Measurements from ENCODE around the gene SMYD1.

SMYD1 gene

GRCh38 chr2:88057437-88057844 lies 10.2 kb upstream of the SMYD1 start:
- DNase-seq: no peak

- no peak for DNase-seq
These were observed 9.4 kb upstream of the SMYD1 start for GRCh38 chr2:88058191-88058590.

DNA sequence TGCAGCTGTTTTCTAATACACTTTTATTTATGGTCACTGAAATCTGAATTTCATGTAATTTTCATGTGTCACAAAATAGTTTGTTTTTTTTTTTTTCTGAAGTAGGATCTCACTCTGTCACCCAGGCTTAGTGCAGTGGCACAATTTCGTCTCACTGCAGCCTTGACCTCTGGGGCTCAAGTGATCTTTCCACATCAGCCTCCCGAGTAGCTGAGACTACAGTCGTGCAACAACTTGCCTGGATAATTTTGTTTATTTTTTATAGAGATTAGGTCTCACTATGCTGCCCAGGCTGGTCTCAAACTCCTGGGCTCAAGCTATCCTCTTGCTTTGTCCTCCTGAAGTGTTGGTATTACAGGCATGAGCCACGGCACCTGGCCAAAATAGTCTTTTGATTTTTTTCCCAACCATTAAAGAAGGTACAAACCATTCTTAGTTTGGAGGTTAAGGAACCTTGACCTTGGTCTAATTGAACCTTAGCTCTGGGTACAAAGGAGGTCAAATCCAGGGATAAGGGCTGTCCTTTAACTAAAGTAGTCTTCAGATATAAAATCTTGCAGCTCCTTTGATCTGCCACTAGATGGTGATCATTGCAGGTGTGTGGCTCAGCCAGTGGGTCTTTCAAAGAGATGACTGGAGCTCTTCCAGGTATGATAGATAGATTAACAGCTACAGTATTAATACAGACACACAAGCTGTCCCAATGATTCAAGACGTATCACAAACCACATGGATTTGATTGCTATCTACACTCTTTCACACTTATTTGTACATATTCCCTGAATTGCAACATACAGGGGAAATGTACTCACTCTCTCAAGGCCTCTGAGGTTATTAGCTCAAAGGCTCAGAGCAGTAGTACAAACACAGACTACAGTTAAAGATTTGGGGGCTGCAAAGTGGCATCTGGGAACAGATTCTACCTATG lies 7.4 kb upstream of the SMYD1 start:
- peak; percentile 32 to 61 (median 58) for DNase-seq

DNA sequence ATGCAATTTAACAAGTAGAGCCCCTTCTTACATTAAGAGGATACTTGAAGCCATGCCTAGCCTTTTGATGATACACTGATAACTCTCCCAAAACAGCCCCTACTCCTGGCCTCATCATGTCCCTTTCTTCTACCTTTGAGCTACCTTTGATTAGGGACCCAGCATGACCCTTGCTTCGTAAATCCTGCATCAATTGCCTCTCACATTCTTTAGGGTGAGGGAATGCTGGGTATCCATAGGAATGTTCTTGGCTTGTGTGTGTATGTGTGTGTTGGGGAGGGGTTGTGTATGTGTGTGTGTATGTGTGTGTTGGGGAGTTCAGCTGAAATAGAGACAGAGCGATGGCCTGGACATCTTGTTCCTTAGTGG lies 6.7 kb upstream of the SMYD1 start:
- DNase-seq: no peak

DNA sequence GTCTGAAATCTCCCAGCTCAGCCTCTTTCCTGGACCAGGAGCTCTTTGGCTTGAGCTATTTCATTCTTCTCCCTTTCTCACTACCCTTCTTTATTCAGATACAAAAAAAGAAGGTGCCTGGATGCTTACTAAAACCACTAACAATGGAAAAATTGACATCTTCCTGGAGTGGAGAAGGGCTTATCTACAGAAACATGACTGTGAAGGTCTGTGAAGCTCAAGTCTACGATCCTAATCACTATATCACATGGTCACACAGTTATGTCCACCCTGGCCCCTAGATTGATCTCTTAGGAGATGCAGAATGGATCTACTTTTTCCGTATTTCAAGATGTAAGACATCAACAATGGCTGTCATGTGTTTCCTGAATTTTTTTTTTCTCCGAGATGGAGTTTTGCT lies 6.3 kb upstream of the SMYD1 start:
- DNase-seq: no peak

- no peak for DNase-seq
These were observed 1.1 kb upstream of the SMYD1 start for GRCh38 chr2:88066543-88066942.

DNA sequence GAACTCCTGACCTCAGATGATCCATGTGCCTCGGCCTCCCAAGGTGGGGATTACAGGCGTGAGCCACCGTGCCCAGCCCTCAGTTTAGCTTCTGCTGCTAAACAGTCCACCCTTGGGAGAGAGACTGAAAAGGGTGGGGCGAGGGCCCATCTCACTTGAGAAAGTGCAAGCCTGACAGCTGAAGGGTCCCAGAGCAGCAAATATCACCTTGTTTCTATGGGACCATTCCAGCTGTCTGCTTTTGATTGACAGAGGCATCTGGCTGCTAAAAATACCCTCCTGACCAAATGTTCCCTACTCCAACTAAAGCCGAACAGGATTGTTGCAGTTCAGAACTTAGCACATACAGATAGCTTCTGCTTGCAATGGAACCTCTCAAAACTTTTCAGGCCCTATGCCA lies 436 bp upstream of the SMYD1 start:
- no peak for DNase-seq

DNA sequence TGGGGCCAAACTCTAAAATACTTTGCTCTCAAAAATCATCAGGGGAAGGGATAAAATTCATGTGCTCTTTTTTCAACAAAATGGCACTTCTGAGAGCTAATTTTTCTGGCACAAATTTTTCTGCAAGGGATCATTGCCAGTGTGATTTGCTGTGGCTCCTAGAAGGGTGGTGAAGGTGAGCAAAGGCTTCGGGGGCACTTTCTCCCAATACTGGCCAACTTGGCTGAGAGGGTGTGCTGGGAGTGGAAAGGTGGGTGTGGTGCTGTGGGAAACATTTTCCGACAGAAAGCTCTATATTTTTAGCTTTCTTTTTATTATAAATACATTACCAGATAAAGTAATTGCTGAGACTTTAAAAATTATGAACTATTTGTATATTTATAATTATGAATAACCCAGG lies 419 bp downstream of the SMYD1 start:
- no peak for DNase-seq

DNA sequence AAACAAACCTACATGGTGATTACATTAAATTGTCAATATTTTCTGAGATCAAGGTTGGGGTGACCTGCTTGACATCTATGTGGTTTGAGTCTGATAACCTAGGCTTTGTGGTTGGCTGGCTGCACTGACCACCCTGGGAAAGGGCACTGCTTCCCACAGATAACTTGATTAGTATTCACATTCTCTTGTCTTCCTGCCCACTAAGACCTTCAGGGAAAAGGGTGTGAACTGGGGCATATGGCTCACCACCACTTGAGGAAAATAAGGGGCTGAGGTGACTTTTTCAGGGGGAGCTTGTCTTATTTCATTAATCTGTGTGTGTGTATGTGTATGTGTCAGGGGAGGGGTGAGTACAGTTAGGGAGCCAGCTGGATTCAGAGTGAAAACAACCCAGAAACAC lies 1.5 kb downstream of the SMYD1 start:
- DNase-seq: no peak

GRCh38 chr2:88070055-88070454 lies 2.4 kb downstream of the SMYD1 start:
- no peak for DNase-seq

GRCh38 chr2:88071365-88071764 lies 3.7 kb downstream of the SMYD1 start:
- peak in 1 of 3 donors; percentile 5 for DNase-seq

- no peak for DNase-seq
These were observed 6.5 kb downstream of the SMYD1 start for GRCh38 chr2:88074150-88074549.

DNA sequence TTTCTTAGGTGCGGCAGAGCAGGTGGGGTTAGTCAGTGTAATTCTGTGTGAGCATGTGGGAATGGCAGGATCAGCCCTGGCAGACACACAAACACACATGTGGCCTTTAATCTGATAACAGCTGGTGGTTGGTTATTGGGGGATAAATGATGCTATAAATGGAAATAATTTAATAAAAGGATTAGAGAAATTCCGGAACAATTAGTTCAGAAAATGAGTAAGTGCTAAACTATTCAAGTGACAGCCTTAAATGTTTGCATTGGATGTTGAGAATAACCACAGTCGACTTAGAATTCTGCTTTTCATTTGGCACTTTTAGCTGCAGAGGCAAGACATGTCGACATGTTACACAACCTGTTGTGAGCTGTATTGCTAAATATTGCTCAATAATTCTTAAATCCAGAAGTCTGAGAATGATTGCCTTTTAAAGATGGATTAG lies 7.2 kb downstream of the SMYD1 start:
- DNase-seq: peak; percentile 7 to 40 (median 35)

- DNase-seq: no peak
These were observed 9.5 kb downstream of the SMYD1 start for GRCh38 chr2:88077080-88077479.

DNA sequence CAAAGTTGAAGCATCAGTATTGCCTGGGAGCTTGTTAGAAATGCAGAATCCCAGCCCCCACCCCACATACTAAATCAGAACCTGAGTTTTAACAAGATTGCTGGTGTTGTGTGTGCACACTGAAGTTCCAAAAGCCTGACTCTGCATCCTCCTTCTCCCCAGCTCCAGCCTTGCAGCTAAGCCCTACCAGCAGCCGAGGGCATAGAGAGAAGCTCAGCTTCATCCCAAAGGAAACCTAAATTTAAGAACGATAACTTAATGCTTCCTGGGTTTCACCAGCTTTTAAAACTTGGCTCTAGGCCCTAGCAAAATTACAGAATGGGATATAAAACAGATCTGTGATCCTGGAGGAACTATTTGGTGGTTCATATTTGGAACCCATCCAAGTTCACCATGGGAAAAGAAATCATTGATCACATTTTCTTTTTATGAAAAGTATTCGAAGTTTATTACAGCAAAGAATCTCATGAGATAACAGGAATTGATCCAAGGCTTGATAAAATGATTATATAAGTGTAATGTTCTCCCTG lies 11.1 kb downstream of the SMYD1 start:
- DNase-seq: no peak

DNA sequence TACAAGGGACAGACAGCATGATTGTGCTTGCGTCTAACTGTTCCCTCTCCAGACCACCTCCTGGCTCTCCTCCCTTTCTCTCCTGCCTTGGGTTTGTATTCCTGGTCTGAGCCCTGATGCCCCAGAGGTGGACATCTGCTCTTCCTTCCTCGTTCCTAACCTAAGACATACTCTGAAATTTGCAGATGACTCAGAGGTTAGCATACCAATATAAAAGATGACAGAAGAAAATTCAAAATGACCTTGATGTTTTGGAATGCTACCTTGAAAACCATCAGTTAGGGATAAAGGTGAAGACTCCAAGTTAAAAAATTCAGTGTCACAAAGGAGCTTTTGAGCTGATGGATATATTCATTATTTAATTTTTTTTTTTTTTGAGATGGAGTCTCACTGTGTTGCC lies 12.9 kb downstream of the SMYD1 start:
- DNase-seq: no peak

DNA sequence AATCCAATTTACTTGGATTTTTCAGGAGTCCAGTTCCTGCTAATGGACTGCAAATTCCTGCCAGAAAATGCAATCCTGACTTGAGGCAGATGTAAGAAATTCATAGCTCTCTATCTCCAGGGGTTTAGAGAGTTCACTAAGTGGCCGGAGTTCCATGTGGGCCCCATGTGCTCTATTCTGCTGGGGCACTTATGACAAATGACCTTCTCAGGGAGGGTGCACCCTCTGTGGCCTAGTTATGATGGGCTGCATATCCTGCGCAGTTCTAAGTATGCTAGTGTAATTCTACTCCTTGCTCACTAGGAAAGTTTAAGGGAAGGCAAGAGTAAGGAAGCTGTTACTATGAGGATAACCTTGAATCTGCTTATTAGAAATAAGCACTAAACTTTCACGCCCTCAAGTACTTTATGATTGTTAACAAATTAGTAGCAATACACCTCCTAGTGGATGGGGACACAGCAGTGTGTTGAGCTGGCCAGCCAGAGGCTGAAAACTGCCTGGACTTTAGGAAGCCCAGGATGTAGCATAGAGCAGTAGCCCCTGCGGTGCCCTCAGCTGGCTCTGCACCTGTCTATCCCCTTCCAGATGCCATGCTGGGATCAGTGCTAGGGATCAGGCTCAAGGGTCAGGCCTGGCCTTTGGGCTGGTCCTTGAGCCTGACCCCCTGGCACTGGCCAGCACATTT lies 14.4 kb downstream of the SMYD1 start:
- no peak for DNase-seq

DNA sequence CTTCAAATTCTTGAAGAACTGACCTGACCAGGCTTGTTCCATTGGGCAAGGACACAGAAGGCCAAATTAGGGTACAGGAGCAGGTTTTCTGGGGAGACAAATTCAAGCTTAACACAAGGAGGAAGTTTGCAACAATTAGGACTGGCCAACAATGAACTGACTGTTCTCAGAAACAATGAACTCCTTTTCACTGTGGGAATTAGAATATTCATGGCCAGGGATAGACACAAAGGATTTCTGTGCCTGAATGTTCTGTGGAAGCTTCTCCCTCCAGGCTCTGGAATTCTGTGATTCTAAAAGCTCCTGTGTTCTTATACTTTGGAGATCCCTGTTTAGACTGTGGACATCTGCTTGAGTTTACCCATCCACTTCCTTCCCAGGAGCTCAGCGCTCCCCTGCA lies 15.2 kb downstream of the SMYD1 start:
- no peak for DNase-seq

DNA sequence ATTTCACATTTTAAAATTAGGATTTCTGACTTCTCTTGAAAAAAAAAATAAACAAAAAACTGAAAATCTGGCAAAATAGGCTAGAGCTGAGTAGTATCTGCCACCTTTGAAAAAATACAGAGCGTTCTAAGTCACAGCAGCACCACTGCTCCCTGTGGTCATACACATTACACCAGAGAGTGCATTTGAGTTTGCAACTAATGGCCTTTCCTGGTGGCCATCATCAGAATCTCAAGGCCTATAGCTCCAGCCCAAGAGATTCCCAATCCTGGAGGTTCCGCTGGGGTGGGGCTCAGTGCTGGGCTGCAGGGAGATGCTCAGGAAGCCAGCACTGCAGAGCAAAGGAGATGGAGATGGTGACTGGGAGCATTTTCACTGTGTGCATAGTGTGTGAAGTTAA lies 17.5 kb downstream of the SMYD1 start:
- DNase-seq: no peak

- DNase-seq: no peak
These were observed 18.0 kb downstream of the SMYD1 start for GRCh38 chr2:88085602-88086001.

- DNase-seq: no peak
These were observed 18.8 kb downstream of the SMYD1 start for GRCh38 chr2:88086401-88086800.

DNA sequence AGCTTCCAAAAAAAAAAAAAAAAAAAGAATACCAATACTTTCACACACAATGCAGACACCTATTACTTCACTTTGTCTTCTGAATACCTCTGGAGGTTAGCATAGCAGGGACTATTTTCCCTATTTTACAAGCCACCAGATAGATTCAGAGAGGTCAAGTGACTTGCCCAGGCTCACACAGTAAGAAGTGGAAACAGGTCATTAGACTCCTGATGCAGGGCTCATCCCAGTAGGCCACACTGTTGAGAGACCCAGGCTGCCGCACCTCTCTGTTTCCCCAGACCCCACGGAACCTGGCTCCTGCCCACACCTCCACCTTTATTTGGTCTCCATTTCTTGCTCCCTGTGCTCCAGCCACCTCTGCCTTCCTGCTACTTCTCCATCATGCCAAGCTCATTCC lies 19.4 kb downstream of the SMYD1 start:
- DNase-seq: no peak

DNA sequence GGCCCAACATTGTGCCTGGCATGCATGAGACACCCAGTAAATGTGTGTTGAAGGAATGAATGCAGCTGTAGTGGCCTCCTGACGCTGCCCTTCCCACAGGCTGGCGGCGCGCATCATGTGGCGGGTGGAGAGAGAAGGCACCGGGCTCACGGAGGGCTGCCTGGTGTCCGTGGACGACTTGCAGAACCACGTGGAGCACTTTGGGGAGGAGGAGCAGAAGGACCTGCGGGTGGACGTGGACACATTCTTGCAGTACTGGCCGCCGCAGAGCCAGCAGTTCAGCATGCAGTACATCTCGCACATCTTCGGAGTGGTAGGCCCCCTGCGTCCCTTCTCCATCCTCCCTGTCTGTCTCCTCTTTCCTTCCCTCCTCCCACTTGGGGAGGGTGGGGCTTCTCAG lies 20.1 kb downstream of the SMYD1 start:
- no peak for DNase-seq

DNA sequence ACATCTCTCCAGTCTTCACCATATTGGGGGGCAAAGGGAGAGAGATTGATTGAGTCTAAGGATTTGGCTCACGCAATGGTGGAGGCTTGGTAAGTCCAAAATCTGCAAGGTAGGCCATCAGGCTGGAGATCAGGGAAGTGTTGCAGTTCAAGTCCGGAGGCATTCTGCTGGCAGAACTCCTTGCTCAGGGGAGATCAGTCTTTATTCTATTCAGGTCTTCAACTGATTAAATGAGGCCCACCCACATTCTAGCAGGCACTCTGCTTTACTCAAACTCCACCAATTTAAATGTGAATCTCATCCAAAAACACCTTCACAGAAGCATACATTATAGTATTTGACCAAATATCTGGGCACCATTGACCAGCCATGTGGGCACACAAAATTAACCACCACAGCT lies 21.4 kb downstream of the SMYD1 start:
- no peak for DNase-seq

Data from suppressor macrophage treated with lipopolysaccharide for 1 hour (primary cell).